T-helper 1 cell (primary cell): ENCODE measurements around the gene WDR37.
"Not testable (repeated sequence)": the region's sequence is repeated elsewhere in the genome, so short reads cannot be mapped to it uniquely, and the experiment has no call there.

Experiments
- DNase-seq, 5 donors: peaks; one replicate each; pipeline ENCODE4 v3.0.0-alpha.2; 2012 to 2020

The WDR37 gene

GRCh38 chr10:1155791-1156615 is 99.8 kb downstream of the WDR37 start:
- DNase-seq: no peak

- no peak for DNase-seq
These were observed 100.4 kb downstream of the WDR37 start for GRCh38 chr10:1156616-1156886.

- no peak for DNase-seq
These were observed 100.9 kb downstream of the WDR37 start for GRCh38 chr10:1156921-1157614.

- DNase-seq: no peak
These were observed 101.4 kb downstream of the WDR37 start for GRCh38 chr10:1157615-1157933.

- DNase-seq: no peak
These were observed 101.9 kb downstream of the WDR37 start for GRCh38 chr10:1158066-1158465.

- DNase-seq: not testable (repeated sequence)
These were observed 102.4 kb downstream of the WDR37 start for GRCh38 chr10:1158536-1158935.

GRCh38 chr10:1159131-1160061 is 103.2 kb downstream of the WDR37 start:
- no peak for DNase-seq

GRCh38 chr10:1160561-1161314 is 104.6 kb downstream of the WDR37 start:
- no peak for DNase-seq

GRCh38 chr10:1161315-1161673 is 105.1 kb downstream of the WDR37 start:
- not testable (repeated sequence) for DNase-seq

- no peak for DNase-seq
These were observed 106.5 kb downstream of the WDR37 start for GRCh38 chr10:1162481-1163203.

- DNase-seq: no peak
These were observed 107.0 kb downstream of the WDR37 start for GRCh38 chr10:1163204-1163660.

GRCh38 chr10:1163831-1164230 is 107.6 kb downstream of the WDR37 start:
- no peak for DNase-seq

- no peak for DNase-seq
These were observed 110.1 kb downstream of the WDR37 start for GRCh38 chr10:1166101-1166827.

- DNase-seq: no peak
These were observed 110.7 kb downstream of the WDR37 start for GRCh38 chr10:1166828-1167275.

- no peak for DNase-seq
These were observed 112.6 kb downstream of the WDR37 start for GRCh38 chr10:1168763-1169162.

- no peak for DNase-seq
These were observed 113.2 kb downstream of the WDR37 start for GRCh38 chr10:1169186-1169885.

- DNase-seq: no peak
These were observed 114.0 kb downstream of the WDR37 start for GRCh38 chr10:1169981-1170866.

GRCh38 chr10:1170867-1171180 is 114.6 kb downstream of the WDR37 start:
- no peak for DNase-seq

- DNase-seq: no peak
These were observed 115.0 kb downstream of the WDR37 start for GRCh38 chr10:1171182-1171581.

GRCh38 chr10:1171586-1171985 is 115.4 kb downstream of the WDR37 start:
- no peak for DNase-seq
